GM19397 (cell line): ENCODE measurements around the gene TIGD1.

Experiments used
- ATAC-seq: cut with Tn5 transposase; IDR thresholded peaks from one replicate; pipeline ENCODE4 v1.9.1; 2021; ENCODE audit warnings: mild to moderate bottlenecking, moderate library complexity; ENCODE audit not compliant: unreplicated experiment

TIGD1 gene

DNA sequence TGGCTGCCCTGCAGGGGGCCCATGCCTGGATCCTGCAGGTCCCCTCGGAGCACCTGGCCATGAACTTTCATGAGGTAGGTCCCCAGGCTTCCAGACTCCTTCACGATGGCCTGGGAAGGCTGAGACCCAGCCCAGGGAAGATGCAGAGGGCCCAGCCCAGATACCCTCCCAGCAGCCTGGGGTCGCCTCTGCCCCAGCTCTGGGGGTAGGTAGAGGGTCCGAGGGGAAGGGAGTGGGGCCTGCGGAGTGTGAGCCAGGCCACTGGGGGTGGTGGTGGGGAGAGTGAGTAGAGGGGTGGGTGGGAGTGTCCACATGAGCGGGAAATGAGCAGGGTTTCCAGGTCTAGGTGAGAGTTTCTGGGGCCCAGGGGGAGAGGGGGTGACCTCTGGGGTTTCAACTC lies 25.6 kb downstream of the TIGD1 start:
- no peak for ATAC-seq

- ATAC-seq = no peak
Measured at GRCh38 chr2:232523682-232524597, 26.4 kb downstream of the TIGD1 start.

GRCh38 chr2:232523402-232523681 lies 27.0 kb downstream of the TIGD1 start:
- ATAC-seq = no peak

- no peak for ATAC-seq
Measured at GRCh38 chr2:232522623-232523401, 27.5 kb downstream of the TIGD1 start.

DNA sequence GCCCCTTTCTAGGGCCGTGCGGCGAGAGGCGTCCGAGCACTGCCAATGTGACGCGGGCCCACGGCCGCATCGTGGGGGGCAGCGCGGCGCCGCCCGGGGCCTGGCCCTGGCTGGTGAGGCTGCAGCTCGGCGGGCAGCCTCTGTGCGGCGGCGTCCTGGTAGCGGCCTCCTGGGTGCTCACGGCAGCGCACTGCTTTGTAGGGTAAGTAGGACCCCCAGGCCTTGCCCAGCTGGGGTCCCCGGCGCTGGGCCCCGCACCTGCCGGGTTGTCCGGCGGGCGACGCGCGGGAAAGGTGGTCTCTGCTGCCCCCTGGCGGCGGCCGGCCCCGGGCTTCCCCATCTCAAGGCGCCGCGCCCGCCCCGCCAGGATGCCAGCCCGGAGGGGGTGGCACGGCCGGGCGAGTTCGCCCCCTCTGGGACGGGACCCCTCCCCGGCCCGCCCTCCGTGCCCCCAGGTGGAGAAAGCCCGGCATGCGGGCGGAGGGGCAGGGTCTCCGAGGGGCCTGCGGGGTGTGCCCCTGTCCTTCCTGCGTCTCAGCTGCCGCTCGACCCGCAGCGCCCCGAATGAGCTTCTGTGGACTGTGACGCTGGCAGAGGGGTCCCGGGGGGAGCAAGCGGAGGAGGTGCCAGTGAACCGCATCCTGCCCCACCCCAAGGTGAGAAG lies 28.3 kb downstream of the TIGD1 start:
- no peak for ATAC-seq

- ATAC-seq = no peak
Measured at GRCh38 chr2:232521098-232521497, 29.3 kb downstream of the TIGD1 start.

DNA sequence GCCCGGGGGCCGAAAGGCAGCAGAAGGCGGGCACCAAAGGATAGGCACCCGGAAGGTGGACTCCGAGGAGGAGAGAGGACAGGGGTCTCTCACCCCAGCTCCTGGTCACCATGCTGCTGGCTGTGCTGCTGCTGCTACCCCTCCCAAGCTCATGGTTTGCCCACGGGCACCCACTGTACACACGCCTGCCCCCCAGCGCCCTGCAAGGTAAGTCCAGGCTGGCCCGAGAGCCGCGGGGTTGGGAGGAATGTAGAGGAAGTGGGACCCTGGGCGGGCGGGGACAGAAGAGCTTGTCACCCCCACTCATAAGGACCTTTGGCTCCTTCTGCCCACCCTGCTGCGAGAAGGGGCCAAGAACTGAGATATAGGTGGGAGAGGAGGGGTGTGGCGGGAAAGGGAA lies 29.9 kb downstream of the TIGD1 start:
- ATAC-seq = no peak

GRCh38 chr2:232519581-232520438 lies 30.5 kb downstream of the TIGD1 start, which contains the start of gene PRSS56:
PRSS56 (plus strand) TSS chr2:232520388; CDS start chr2:232520599, 211 bp downstream.
- no peak for ATAC-seq

DNA sequence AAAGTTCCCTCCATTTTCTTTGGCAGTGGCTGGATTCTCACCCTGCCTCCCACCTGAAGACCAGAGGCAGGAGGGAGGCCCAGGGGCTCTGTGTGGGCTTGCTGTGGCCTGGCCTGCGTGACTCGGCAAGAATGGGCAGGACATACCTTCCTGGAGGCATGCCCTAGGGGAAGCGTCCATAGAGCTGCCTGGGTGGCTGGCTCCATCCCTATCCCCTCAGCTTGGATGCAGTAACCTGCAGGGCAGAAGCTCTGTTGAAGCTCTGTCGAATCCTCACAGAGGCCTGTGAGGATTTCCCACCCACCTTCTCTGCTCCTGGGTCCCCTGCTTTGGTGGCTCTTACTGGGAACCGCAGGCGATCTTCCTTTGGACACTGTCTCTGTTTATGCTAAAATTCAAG lies 31.5 kb downstream of the TIGD1 start:
- no peak for ATAC-seq

DNA sequence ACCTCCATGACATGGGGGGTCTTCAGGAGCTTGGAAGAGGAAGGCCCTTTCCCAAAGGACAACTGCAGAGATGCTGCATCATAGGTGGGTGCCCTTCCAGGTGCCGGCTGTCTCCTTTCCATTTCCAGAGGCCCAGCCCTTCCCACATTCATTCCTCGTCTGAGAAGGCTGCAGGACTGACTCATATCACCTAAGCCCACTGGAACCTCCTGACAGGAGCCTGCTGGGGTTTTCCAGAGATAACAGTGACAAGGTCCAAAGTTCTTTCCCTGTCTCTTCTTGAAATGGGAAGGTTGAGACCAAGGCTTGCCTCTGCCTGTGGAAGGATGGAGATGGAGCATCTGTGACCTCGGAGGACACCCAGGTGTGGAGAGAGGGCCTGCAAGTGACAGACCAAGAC lies 33.8 kb downstream of the TIGD1 start:
- no peak for ATAC-seq

DNA sequence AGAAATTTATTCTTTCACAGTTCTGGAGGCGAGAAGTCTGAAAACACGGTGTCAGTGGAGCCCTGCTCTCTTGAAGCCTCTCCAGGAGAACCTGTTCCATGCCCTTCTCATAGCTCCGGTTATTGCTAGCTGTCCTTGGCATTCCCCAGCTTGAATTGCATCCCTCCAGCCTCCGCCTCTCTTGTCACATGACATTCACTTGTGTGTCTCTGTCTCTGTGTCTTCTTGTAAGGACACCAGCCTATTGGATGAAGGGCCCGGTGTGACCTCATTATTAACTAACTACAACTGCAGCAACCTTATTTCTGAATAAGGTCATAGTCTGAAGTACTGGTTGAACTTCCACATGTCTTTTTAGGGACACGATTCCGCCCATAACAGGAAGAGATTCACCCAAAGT lies 34.7 kb downstream of the TIGD1 start:
- no peak for ATAC-seq

DNA sequence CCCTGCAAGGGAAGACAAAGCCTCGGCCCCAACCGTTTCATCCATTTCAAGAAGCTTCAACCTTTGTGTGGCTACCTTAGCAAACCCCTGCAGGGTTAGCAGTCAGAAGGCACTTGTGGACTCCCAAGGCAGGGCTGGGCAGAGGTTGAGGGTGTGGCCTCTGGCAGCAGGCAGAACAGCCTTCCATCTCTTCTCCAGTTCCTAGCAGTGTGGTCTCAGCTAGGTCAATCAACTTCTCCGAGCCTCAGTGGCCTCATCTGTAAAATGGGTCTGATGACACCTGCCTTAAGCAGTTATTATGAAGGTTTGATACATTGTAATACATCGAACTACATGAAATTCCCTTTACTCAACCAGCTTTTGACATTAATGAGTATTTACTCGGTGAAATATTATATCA lies 37.0 kb downstream of the TIGD1 start:
- ATAC-seq = no peak

DNA sequence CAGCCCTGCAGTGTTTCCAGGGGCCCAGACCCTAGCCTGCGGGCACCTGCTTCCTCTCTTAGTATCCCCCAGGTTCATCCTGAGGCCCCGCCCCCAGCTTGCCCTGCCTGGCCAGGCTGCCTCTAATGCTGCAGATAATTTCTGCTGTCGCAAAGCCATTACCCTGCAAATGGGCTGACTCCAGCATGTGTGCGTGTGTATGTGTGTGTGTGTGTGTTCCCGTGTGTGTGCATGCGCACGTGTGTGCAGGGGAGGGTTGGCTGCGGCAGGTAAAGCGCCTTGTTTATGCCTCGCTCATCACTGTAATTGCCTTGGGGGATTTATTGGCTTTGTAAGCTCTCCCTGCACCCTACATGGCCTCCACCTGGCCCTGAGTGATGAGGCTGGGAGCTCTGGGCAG lies 37.8 kb downstream of the TIGD1 start:
- ATAC-seq = no peak

DNA sequence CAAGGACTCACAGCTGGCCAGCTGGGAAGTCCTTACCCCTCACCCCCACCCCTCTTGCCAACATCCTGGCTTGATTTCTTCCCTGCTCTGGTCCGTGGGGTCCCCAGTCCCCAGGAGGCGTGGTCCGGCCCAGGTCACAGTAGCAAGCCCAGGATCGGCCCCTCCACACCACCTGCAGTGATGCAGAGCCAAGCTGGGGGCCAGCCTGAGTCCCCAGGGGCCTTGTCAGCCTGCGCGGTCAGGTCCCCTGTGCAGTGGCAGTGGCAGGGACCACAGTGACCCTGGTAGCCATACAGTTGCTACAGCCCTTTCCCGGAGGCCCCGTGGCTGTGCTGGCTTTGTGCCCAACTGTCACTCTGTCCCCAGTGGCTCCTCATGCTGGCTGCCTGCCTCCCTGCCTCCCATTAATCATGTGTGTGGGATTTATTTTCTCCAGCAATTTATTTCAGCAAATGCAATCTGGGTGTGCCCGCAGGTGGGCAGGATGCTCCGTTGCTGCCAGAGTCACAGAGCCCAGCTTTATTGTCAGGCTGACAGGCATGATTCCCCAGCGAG lies 38.9 kb downstream of the TIGD1 start:
- no peak for ATAC-seq

- ATAC-seq = no peak
Measured at GRCh38 chr2:232508251-232508650, 42.1 kb downstream of the TIGD1 start.

DNA sequence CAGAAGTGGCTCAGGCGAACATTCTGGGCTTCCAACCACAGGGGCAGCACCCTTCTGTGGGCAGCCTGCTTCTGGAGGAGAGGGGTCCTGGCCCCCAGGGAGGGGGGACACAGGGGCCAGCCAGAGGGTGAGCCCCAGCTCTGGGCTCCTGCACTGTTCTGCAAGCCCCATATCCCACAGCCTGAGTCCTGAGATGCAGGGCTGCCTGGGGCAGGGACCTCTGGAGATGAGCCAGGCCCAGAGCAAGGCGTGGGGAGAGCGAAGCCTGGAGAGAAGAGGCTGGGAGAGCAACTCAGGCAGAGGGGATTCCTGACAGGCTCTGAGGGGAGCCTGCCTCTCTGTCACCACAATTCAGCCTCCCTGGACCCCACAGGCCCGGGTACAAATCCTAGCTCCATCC lies 43.6 kb downstream of the TIGD1 start:
- ATAC-seq = no peak

DNA sequence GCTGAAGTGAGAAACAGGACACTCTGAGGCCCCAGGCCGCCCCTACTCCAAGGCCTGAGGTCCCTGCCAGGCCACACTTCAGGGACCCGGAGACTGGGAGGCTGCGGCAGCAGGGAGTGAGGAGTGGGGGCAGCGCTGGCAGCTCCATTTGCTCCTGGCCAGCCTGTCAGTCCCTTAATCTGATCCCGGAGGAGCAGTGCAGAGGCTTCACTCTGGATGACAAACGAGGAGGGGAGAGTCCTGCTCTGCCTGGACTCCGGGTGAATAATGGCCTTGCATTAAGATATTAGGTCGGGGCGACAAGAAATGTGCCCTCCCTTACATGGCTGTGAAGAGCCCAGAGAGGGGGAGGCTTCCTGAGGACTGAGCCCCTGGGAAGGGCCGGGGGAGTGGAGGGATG lies 44.5 kb downstream of the TIGD1 start:
- ATAC-seq = no peak

- ATAC-seq = no peak
Measured at GRCh38 chr2:232504438-232504837, 45.9 kb downstream of the TIGD1 start.

DNA sequence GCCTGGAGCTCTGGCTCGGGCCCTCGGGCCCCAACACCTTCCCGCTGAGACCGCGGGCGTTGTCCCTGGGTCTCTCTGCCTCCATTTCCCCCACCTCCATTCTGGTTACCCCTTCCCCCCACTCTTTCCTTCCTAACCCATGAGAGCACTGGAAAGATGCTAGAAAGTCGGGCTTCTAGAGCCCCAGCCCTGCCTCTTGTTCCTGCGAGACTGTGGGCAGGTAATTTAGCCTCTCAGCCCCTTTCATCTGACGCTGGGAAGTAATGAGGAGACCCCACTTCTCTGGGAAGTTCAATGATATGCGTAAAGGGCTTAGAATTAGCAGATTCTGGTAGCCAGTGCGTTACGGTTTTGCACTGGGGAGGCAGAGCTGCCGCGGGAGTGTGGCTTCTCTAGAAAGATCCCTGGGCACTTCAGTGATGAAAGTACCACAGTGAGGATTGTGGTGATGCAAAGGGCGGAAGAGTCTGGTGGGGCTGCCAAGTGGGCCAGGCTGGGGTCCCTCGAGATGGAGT lies 46.5 kb downstream of the TIGD1 start:
- ATAC-seq = no peak
